ENCODE results near the gene IQSEC1. TPM values are rescaled to one million over a fixed set of nuclear protein-coding genes. Genes with fewer than 3 reads are reported as not detected.
A peak's percentile ranks its signal among the peaks of the same experiment; 100 is the strongest.

The IQSEC1 gene
- polyA plus RNA-seq, 1 donor (not counting 4 experiments of a cell fraction or from before 2014, with no cell fraction given): 2.8 TPM

DNA sequence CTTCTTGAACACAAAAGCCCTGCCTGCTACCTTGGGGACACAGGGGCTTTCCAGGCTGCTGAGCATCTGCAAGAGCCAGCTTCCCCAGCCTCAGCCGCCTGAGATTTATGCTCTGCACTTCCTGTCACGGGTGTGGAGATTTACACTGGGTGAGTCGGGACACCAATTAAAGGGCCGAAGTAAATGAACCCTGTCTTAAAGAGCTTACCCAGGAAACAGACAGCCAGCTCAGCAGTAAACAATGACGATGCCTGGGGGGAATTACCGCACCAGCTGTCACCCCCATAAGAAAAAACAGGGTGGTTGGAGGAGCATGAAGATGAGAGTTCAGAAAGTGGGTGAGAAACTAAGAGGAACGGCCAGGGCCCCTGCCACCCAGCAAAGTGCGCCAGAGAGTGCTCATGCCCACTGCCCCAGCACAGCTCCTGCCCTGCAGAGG lies 37.5 kb upstream of the IQSEC1 start:
- Histone ChIP-seq H4K20me1 (ENCODE audit: control insufficient read depth, extremely low read depth, insufficient read depth, low read length) (no peaks in the 10 kb centered on the region), H3K79me2 (ENCODE audit: control insufficient read depth, insufficient read depth, low read length) (no peaks in the 10 kb centered on the region), H3K4me2 (ENCODE audit: control insufficient read depth, extremely low read depth, insufficient read depth, low read depth, low read length) (no peak overlapping the region), H3K4me3 (ENCODE audit: control insufficient read depth in 2 of 3, extremely low read depth in 1 of 3, insufficient read depth in 2 of 3, low read depth in 1 of 3, low read length in 3 of 3) (no peak overlapping the region), H3K9ac (ENCODE audit: control insufficient read depth, extremely low read depth, insufficient read depth, low read length) (no peak overlapping the region), H3K27me3 (ENCODE audit: control insufficient read depth, extremely low read depth, insufficient read depth, low read length) (no peaks in the 10 kb centered on the region), H3K4me1 (ENCODE audit: control insufficient read depth, extremely low read depth, insufficient read depth, low read length) (no peaks in the 10 kb centered on the region), H3K9me3 (ENCODE audit: control insufficient read depth, low read depth, low read length) (no peaks in the 10 kb centered on the region), H3K27ac (ENCODE audit: control insufficient read depth, insufficient read depth, low read length) (no peak overlapping the region), H3K36me3 (ENCODE audit: control insufficient read depth in 2 of 2, extremely low read depth in 1 of 2, insufficient read depth in 2 of 2, low read length in 2 of 2) (no peaks in the 10 kb centered on the region), H3K9me1 (ENCODE audit: control insufficient read depth, extremely low read depth, insufficient read depth, low read length) (no peaks in the 10 kb centered on the region), H2AFZ (ENCODE audit: control insufficient read depth, low read length) (no peak overlapping the region)
- DNase-seq (ENCODE audit: low read depth, low spot score) (peak; percentile 17), FAIRE-seq (no peak)
- no peak for TF ChIP-seq EZH2 (IDR thresholded peaks at IDR 0.05; ENCODE audit: low read length)
- TF ChIP-seq, protein P1, sequence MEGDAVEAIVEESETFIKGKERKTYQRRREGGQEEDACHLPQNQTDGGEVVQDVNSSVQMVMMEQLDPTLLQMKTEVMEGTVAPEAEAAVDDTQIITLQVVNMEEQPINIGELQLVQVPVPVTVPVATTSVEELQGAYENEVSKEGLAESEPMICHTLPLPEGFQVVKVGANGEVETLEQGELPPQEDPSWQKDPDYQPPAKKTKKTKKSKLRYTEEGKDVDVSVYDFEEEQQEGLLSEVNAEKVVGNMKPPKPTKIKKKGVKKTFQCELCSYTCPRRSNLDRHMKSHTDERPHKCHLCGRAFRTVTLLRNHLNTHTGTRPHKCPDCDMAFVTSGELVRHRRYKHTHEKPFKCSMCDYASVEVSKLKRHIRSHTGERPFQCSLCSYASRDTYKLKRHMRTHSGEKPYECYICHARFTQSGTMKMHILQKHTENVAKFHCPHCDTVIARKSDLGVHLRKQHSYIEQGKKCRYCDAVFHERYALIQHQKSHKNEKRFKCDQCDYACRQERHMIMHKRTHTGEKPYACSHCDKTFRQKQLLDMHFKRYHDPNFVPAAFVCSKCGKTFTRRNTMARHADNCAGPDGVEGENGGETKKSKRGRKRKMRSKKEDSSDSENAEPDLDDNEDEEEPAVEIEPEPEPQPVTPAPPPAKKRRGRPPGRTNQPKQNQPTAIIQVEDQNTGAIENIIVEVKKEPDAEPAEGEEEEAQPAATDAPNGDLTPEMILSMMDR (optimal IDR thresholded peaks at IDR 0.05 in 1 of 3, IDR thresholded peaks at IDR 0.05 in 1 of 3, conservative IDR thresholded peaks at IDR 0.05 in 1 of 3; ENCODE audit: extremely low read depth in 1 of 3, insufficient read depth in 2 of 3, low read length in 3 of 3): no peak
- dilution Hi-C loops (cut with MboI; ENCODE audit: extremely low pct_ligation_motif_present, low sequenced_read_pairs): no loop called here

DNA sequence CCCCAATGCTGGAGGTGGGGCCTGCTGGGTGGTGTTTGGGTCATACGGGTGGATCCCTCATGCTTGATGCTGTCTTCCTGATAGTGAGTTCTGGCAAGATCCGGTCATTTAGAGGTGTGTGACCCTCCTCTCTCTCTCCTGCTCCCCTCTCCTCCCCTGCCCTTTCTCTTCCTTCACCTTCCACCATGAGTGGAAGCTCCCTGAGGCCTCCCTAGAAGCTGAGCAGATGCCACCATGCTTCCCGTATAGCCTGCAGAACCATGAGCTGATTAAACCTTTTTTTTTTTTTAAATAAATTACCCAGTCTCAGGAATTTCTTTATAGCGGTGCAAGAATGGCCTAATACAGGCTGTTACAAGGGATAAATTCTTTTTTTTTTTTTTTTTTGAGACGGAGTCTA lies 36.3 kb upstream of the IQSEC1 start:
- TF ChIP-seq, protein P1 (optimal IDR thresholded peaks at IDR 0.05 in 1 of 3, IDR thresholded peaks at IDR 0.05 in 1 of 3, conservative IDR thresholded peaks at IDR 0.05 in 1 of 3; ENCODE audit: extremely low read depth in 1 of 3, insufficient read depth in 2 of 3, low read length in 3 of 3): no peak
- TF ChIP-seq EZH2 (IDR thresholded peaks at IDR 0.05; ENCODE audit: low read length): no peak
- no peaks in the 10 kb centered on the region for H3K79me2 ChIP-seq (ENCODE audit: control insufficient read depth, insufficient read depth, low read length)
- H3K9me3 ChIP-seq (ENCODE audit: control insufficient read depth, low read depth, low read length): no peaks in the 10 kb centered on the region
- dilution Hi-C loops (cut with MboI; ENCODE audit: extremely low pct_ligation_motif_present, low sequenced_read_pairs): no loop called here
- H3K36me3 ChIP-seq (ENCODE audit: control insufficient read depth in 2 of 2, extremely low read depth in 1 of 2, insufficient read depth in 2 of 2, low read length in 2 of 2): no peaks in the 10 kb centered on the region
- FAIRE-seq (no peak), DNase-seq (ENCODE audit: low read depth, low spot score) (no peak)
- no peaks in the 10 kb centered on the region for H3K4me1 ChIP-seq (ENCODE audit: control insufficient read depth, extremely low read depth, insufficient read depth, low read length)
- H3K9me1 ChIP-seq (ENCODE audit: control insufficient read depth, extremely low read depth, insufficient read depth, low read length): no peaks in the 10 kb centered on the region
- no peaks in the 10 kb centered on the region for H4K20me1 ChIP-seq (ENCODE audit: control insufficient read depth, extremely low read depth, insufficient read depth, low read length)
- no peak overlapping the region for H3K4me3 ChIP-seq (ENCODE audit: control insufficient read depth in 2 of 3, extremely low read depth in 1 of 3, insufficient read depth in 2 of 3, low read depth in 1 of 3, low read length in 3 of 3)
- H3K27ac ChIP-seq (ENCODE audit: control insufficient read depth, insufficient read depth, low read length): no peak overlapping the region
- no peak overlapping the region for H3K9ac ChIP-seq (ENCODE audit: control insufficient read depth, extremely low read depth, insufficient read depth, low read length)
- peaks cover 5% of the 10 kb centered on the region for H3K27me3 ChIP-seq (ENCODE audit: control insufficient read depth, extremely low read depth, insufficient read depth, low read length)
- H3K4me2 ChIP-seq (ENCODE audit: control insufficient read depth, extremely low read depth, insufficient read depth, low read depth, low read length): no peak overlapping the region
- no peak overlapping the region for H2AFZ ChIP-seq (ENCODE audit: control insufficient read depth, low read length)
